ENCODE data around the gene TMEM91. TPM values are rescaled to one million over a fixed set of nuclear protein-coding genes. Genes with fewer than 3 reads are reported as not detected.
A peak's percentile ranks its signal among the peaks of the same experiment; 100 is the strongest.

TMEM91 gene
- total RNA-seq, 1 donor from 2014 or later: 52.6 TPM

DNA sequence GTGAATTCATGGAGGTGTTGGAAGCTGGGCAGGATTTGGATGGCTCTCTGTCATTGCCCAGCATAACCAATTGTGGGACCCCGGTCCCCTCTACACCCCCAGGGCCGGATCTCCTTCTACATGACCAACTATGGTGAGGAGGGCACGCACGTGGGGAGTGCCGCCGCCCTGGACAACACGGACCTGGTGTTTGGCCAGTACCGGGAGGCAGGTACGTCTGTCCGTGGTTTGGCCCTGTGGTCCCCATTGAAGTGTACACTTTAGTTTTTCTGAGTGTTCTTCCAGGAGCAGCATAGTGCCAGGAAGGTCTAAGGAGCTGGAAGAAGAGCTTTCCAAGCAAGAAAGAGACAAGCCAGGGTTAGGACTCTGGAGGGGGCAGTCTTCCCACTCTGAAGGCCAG, 37.6 kb downstream of the TMEM91 start:
- Mint-ChIP-seq H3K9me3 (ENCODE audit: unreplicated experiment) (peaks cover 2% of the 10 kb centered on the region), H3K27ac (ENCODE audit: unreplicated experiment) (no peak overlapping the region), H3K36me3 (ENCODE audit: unreplicated experiment) (no peaks in the 10 kb centered on the region), H3K27me3 (ENCODE audit: unreplicated experiment) (peaks cover 5% of the 10 kb centered on the region), H3K4me3 (ENCODE audit: unreplicated experiment) (no peak overlapping the region), H3K4me1 (ENCODE audit: low read depth, unreplicated experiment) (no peaks in the 10 kb centered on the region)
- DNase-seq: no peak
- TF ChIP-seq, protein P1, sequence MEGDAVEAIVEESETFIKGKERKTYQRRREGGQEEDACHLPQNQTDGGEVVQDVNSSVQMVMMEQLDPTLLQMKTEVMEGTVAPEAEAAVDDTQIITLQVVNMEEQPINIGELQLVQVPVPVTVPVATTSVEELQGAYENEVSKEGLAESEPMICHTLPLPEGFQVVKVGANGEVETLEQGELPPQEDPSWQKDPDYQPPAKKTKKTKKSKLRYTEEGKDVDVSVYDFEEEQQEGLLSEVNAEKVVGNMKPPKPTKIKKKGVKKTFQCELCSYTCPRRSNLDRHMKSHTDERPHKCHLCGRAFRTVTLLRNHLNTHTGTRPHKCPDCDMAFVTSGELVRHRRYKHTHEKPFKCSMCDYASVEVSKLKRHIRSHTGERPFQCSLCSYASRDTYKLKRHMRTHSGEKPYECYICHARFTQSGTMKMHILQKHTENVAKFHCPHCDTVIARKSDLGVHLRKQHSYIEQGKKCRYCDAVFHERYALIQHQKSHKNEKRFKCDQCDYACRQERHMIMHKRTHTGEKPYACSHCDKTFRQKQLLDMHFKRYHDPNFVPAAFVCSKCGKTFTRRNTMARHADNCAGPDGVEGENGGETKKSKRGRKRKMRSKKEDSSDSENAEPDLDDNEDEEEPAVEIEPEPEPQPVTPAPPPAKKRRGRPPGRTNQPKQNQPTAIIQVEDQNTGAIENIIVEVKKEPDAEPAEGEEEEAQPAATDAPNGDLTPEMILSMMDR (IDR thresholded peaks at IDR 0.05; ENCODE audit: partially characterized antibody, unreplicated experiment): no peak

- Mint-ChIP-seq H3K27ac (ENCODE audit: unreplicated experiment) (no peak overlapping the region), H3K27me3 (ENCODE audit: unreplicated experiment) (peaks cover 5% of the 10 kb centered on the region), H3K4me3 (ENCODE audit: unreplicated experiment) (peak overlapping the region; percentile 34), H3K36me3 (ENCODE audit: unreplicated experiment) (no peaks in the 10 kb centered on the region), H3K4me1 (ENCODE audit: low read depth, unreplicated experiment) (no peaks in the 10 kb centered on the region), H3K9me3 (ENCODE audit: unreplicated experiment) (peaks cover 2% of the 10 kb centered on the region)
- no peak for DNase-seq
- TF ChIP-seq, protein P1 (IDR thresholded peaks at IDR 0.05; ENCODE audit: partially characterized antibody, unreplicated experiment): no peak
Measured at GRCh38 chr19:41414461-41414860, 38.1 kb downstream of the TMEM91 start.

DNA sequence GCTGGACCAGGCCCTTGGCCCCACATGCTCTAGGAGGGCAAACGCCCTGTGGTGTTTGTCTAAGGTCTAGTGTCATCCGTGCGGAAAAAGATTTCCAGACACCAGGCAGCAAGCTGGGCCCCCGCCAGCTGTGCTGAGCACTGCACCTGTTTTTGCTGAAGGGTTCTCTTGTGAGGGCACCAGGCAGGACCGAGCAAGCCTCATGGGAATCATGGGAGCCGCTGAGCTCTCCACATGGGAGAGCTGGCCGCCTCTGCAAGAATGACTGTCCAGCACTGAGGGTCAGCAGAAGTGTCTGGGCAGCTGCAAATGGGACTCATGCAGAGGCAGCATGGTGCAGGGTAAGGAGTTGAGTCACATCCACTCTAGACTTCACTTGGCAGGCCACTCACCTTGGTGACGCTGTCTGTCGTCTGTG, 38.8 kb downstream of the TMEM91 start:
- Mint-ChIP-seq H3K4me3 (ENCODE audit: unreplicated experiment) (no peak overlapping the region), H3K9me3 (ENCODE audit: unreplicated experiment) (peaks cover 2% of the 10 kb centered on the region), H3K4me1 (ENCODE audit: low read depth, unreplicated experiment) (no peaks in the 10 kb centered on the region), H3K27ac (ENCODE audit: unreplicated experiment) (no peak overlapping the region), H3K36me3 (ENCODE audit: unreplicated experiment) (no peaks in the 10 kb centered on the region), H3K27me3 (ENCODE audit: unreplicated experiment) (peaks cover 7% of the 10 kb centered on the region)
- TF ChIP-seq, protein P1 (IDR thresholded peaks at IDR 0.05; ENCODE audit: partially characterized antibody, unreplicated experiment): no peak
- no peak for DNase-seq

- H3K27ac Mint-ChIP-seq (ENCODE audit: unreplicated experiment): no peak overlapping the region
- H3K9me3 Mint-ChIP-seq (ENCODE audit: unreplicated experiment): peaks cover 2% of the 10 kb centered on the region
- no peaks in the 10 kb centered on the region for H3K36me3 Mint-ChIP-seq (ENCODE audit: unreplicated experiment)
- H3K27me3 Mint-ChIP-seq (ENCODE audit: unreplicated experiment): peaks cover 11% of the 10 kb centered on the region
- H3K4me3 Mint-ChIP-seq (ENCODE audit: unreplicated experiment): no peak overlapping the region
- no peaks in the 10 kb centered on the region for H3K4me1 Mint-ChIP-seq (ENCODE audit: low read depth, unreplicated experiment)
- no peak for DNase-seq
- TF ChIP-seq, protein P1 (IDR thresholded peaks at IDR 0.05; ENCODE audit: partially characterized antibody, unreplicated experiment): no peak
Measured at GRCh38 chr19:41416194-41416674, 39.9 kb downstream of the TMEM91 start.

DNA sequence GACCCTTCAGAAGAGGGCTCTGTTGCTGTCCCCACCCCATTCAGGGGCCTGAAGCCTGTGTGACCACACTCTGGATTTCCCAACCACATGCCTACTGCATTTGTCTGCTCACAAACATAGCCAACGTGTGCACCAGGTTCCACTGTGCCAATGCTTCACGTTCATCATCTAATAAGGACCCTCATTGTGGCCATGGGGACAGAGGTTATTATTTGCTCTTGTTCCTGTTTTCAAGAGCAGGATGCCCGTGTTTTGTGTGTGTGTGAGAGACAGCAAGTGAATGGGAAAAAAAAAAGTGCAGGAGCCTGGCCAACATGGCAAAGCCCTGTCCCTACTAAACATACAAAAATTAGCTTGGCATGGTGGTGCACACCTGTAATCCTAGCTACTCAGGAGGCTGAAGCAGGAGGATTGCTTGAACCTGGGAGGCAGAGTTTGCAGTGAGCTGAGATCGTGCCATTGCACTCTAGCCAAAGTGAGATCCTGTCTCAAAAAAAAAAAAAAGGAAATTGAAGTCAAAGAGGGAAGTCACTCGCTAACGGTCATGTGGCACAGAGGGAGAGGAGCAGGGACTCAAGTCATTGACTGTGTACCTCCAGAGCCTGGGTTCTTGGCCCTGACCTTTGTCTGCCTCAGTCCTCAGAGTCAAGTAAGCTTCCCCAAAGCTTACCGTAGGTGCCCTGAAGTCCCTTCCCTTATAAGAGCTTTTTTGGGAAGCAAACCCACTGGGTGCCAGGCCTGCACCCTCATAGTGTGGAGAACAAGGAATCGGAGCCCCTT, 44.0 kb downstream of the TMEM91 start:
- Mint-ChIP-seq H3K4me1 (ENCODE audit: low read depth, unreplicated experiment) (no peaks in the 10 kb centered on the region), H3K36me3 (ENCODE audit: unreplicated experiment) (no peaks in the 10 kb centered on the region), H3K9me3 (ENCODE audit: unreplicated experiment) (peaks cover 2% of the 10 kb centered on the region), H3K27me3 (ENCODE audit: unreplicated experiment) (peaks cover 17% of the 10 kb centered on the region), H3K4me3 (ENCODE audit: unreplicated experiment) (no peak overlapping the region), H3K27ac (ENCODE audit: unreplicated experiment) (no peak overlapping the region)
- TF ChIP-seq, protein P1 (IDR thresholded peaks at IDR 0.05; ENCODE audit: partially characterized antibody, unreplicated experiment): no peak
- no peak for DNase-seq

Data from glutamatergic neuron (in vitro differentiated cells).